OCI-LY3 (cell line): Measurements from ENCODE around the gene SETDB2.

Source experiments
- EZH2phosphoT487 ChIP-seq: fragments of 200-600 bp; shearing (Covaris generic); IDR thresholded peaks from 2 replicates; pipeline ENCODE4 v1.6.1; 2018; ENCODE audit warnings: antibody characterized with exemption, mixed run types, low read depth
- TF ChIP-seq, protein P1 (sequence below): fragments of 200-600, 300-600 bp; sonication (generic); IDR thresholded peaks from 2 replicates; pipeline ENCODE4 v1.5.1; 2014; ENCODE audit warnings: antibody characterized with exemption, low read length, low read depth

DNA sequence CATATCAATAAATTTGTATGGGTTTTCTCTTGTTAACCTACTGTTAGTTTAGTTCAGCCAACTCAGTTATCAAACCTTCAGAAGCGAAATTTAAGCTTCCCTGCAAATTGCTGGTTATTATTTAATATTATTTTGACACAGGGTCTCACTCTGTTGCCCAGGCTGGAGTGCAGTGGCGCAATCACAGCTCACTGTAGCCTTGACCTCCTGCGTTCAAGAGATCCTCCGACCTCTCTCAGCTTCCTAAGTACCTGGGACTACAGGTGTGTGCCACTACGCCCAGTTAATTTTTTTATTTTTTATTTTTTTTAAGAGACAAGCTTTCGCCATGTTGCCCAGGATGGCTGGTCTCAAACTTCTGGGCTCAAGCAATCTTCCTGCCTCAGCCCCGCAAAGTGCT lies 6.4 kb upstream of the SETDB2 start:
- TF ChIP-seq, protein P1, sequence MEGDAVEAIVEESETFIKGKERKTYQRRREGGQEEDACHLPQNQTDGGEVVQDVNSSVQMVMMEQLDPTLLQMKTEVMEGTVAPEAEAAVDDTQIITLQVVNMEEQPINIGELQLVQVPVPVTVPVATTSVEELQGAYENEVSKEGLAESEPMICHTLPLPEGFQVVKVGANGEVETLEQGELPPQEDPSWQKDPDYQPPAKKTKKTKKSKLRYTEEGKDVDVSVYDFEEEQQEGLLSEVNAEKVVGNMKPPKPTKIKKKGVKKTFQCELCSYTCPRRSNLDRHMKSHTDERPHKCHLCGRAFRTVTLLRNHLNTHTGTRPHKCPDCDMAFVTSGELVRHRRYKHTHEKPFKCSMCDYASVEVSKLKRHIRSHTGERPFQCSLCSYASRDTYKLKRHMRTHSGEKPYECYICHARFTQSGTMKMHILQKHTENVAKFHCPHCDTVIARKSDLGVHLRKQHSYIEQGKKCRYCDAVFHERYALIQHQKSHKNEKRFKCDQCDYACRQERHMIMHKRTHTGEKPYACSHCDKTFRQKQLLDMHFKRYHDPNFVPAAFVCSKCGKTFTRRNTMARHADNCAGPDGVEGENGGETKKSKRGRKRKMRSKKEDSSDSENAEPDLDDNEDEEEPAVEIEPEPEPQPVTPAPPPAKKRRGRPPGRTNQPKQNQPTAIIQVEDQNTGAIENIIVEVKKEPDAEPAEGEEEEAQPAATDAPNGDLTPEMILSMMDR, result no peak
- TF ChIP-seq EZH2phosphoT487, result no peak
